ENCODE data around the gene TDRD10.

The TDRD10 gene

GRCh38 chr1:154586231-154586630 is 84.2 kb downstream of the TDRD10 start:
- Histone ChIP-seq H3K4me1 (ENCODE audit: low read length) (peaks cover 48% of the 10 kb centered on the region), H3K27me3 (replicated peaks; ENCODE audit: insufficient read depth, low read length) (no peaks in the 10 kb centered on the region), H3K4me2 (ENCODE audit: low read depth, low read length) (no peak overlapping the region), H3K9me3 (replicated peaks; ENCODE audit: insufficient read depth, low read length) (no peaks in the 10 kb centered on the region), H3K27ac (ENCODE audit: low read length) (peak overlapping the region; percentile 47; the same call in 1 of the 2 replicates), H4K20me1 (ENCODE audit: insufficient read depth, low read length) (no peaks in the 10 kb centered on the region), H2AFZ (ENCODE audit: low read length) (no peak overlapping the region), H3F3A (ENCODE audit: insufficient read depth, low read length) (peaks cover 25% of the 10 kb centered on the region), H3K36me3 (replicated peaks; ENCODE audit: insufficient read depth, low read length) (peaks cover 62% of the 10 kb centered on the region), H3K9me2 (replicated peaks; ENCODE audit: insufficient read depth, low read length) (no peaks in the 10 kb centered on the region), H3K9ac (ENCODE audit: low read length) (no peak overlapping the region), H3K4me3 (ENCODE audit: low read length) (no peak overlapping the region), H3K79me2 (ENCODE audit: low read length) (peaks cover 21% of the 10 kb centered on the region; the same call in 1 of the 2 replicates)
- TF ChIP-seq CTCF (IDR thresholded peaks at IDR 0.05; ENCODE audit: low read length), result no peak
- TF ChIP-seq EZH2phosphoT487 (IDR thresholded peaks at IDR 0.05; ENCODE audit: low read length), result no peak
- TF ChIP-seq EZH2 (optimal IDR thresholded peaks at IDR 0.05; ENCODE audit: low read depth, low read length), result no peak
- no peak for DNase-seq

GRCh38 chr1:154586641-154587040 is 84.6 kb downstream of the TDRD10 start:
- no peak overlapping the region for H3K4me3 ChIP-seq (ENCODE audit: low read length)
- H3K4me1 ChIP-seq (ENCODE audit: low read length), result peaks cover 48% of the 10 kb centered on the region
- no peak overlapping the region for H3K27ac ChIP-seq (ENCODE audit: low read length)
- TF ChIP-seq CTCF (IDR thresholded peaks at IDR 0.05; ENCODE audit: low read length), result no peak
- DNase-seq, result no peak
- peaks cover 25% of the 10 kb centered on the region; the same call in 1 of the 2 replicates for H3K79me2 ChIP-seq (ENCODE audit: low read length)
- H3K27me3 ChIP-seq (replicated peaks; ENCODE audit: insufficient read depth, low read length), result no peaks in the 10 kb centered on the region
- H3K9me2 ChIP-seq (replicated peaks; ENCODE audit: insufficient read depth, low read length), result no peaks in the 10 kb centered on the region
- no peak overlapping the region for H3K9ac ChIP-seq (ENCODE audit: low read length)
- H3K4me2 ChIP-seq (ENCODE audit: low read depth, low read length), result no peak overlapping the region
- no peaks in the 10 kb centered on the region for H3K9me3 ChIP-seq (replicated peaks; ENCODE audit: insufficient read depth, low read length)
- peaks cover 25% of the 10 kb centered on the region for H3F3A ChIP-seq (ENCODE audit: insufficient read depth, low read length)
- H3K36me3 ChIP-seq (replicated peaks; ENCODE audit: insufficient read depth, low read length), result peaks cover 62% of the 10 kb centered on the region
- H4K20me1 ChIP-seq (ENCODE audit: insufficient read depth, low read length), result no peaks in the 10 kb centered on the region
- no peak overlapping the region for H2AFZ ChIP-seq (ENCODE audit: low read length)

- H2AFZ ChIP-seq (ENCODE audit: low read length), result no peak overlapping the region
- H3F3A ChIP-seq (ENCODE audit: insufficient read depth, low read length), result peaks cover 14% of the 10 kb centered on the region
- H3K27ac ChIP-seq (ENCODE audit: low read length), result no peak overlapping the region
- no peak overlapping the region for H3K4me3 ChIP-seq (ENCODE audit: low read length)
- H3K4me2 ChIP-seq (ENCODE audit: low read depth, low read length), result no peak overlapping the region
- no peaks in the 10 kb centered on the region for H3K27me3 ChIP-seq (replicated peaks; ENCODE audit: insufficient read depth, low read length)
- H3K36me3 ChIP-seq (replicated peaks; ENCODE audit: insufficient read depth, low read length), result peaks cover 50% of the 10 kb centered on the region
- H3K4me1 ChIP-seq (ENCODE audit: low read length), result peaks cover 24% of the 10 kb centered on the region
- H3K9ac ChIP-seq (ENCODE audit: low read length), result no peak overlapping the region
- TF ChIP-seq EZH2phosphoT487 (IDR thresholded peaks at IDR 0.05; ENCODE audit: low read length), result no peak
- TF ChIP-seq CTCF (IDR thresholded peaks at IDR 0.05; ENCODE audit: low read length), result no peak
- TF ChIP-seq EZH2 (optimal IDR thresholded peaks at IDR 0.05; ENCODE audit: low read depth, low read length), result no peak
- no peaks in the 10 kb centered on the region for H3K9me2 ChIP-seq (replicated peaks; ENCODE audit: insufficient read depth, low read length)
- peaks cover 35% of the 10 kb centered on the region for H3K79me2 ChIP-seq (ENCODE audit: low read length)
- DNase-seq, result no peak
- no peaks in the 10 kb centered on the region for H4K20me1 ChIP-seq (ENCODE audit: insufficient read depth, low read length)
- no peaks in the 10 kb centered on the region for H3K9me3 ChIP-seq (replicated peaks; ENCODE audit: insufficient read depth, low read length)
Measured at GRCh38 chr1:154589780-154590179, 87.8 kb downstream of the TDRD10 start.

All from MM.1S (cell line).